Measurements from ENCODE around the gene INHBB. TPM values are rescaled to one million over a fixed set of nuclear protein-coding genes. Genes with fewer than 3 reads are reported as not detected.

Gene INHBB
- total and polyA plus RNA-seq, 2 of the 4 experiments (the other 2 are of a cell fraction), result 0.18 to 0.92 TPM

DNA sequence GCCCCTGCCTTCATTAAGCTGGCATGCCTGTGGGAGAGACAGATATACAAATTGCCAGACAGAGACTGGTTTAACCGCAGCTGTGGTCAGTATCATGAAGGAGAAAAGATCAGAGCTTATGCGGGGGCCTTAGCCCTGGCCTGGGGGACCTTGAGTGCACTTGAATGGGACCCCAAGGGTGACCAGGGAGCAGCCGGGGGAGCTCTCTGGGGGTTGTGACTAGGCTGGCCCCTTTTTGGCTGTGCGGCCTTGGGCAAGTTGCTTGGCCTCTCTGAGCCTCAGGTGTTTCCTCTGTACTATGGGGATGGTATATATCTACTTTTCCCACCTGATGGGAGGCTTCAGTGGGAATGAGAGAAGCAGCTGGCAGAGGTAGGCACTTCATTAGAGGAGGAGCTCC, 35.7 kb downstream of the INHBB start:
- BruUV-seq (replicated peaks), result no TSS peak
- no peak overlapping the region for H3K18ac ChIP-seq (ENCODE audit: low read depth, low read length)
- no peak overlapping the region for H2AK5ac ChIP-seq (ENCODE audit: low read depth, low read length)
- H4K5ac ChIP-seq (ENCODE audit: low read depth, low read length), result no peak overlapping the region
- H3K79me1 ChIP-seq (ENCODE audit: low read depth in 1 of 2, low read length in 2 of 2), result no peaks in the 10 kb centered on the region
- no peak overlapping the region for H2AFZ ChIP-seq (replicated peaks; ENCODE audit: low read length, poor library complexity)
- H3K9ac ChIP-seq (ENCODE audit: low read depth, low read length), result no peak overlapping the region
- intact Hi-C loops (cut with micrococcal nuclease), result no loop called here
- H3K36me3 ChIP-seq (ENCODE audit: control insufficient read depth, insufficient read depth, low read length), result no peaks in the 10 kb centered on the region
- ATAC-seq (ENCODE audit: low read depth) (no peak), DNase-seq (no peak)
- no peak overlapping the region for H3K4me3 ChIP-seq (ENCODE audit: insufficient read depth, low read depth, low read length)
- in situ Hi-C loops (cut with MboI; ENCODE audit: low sequenced_read_pairs), result no loop called here
- H3K23ac ChIP-seq (ENCODE audit: low read depth, low read length), result no peak overlapping the region
- H2BK20ac ChIP-seq (ENCODE audit: low read depth, low read length), result no peak overlapping the region
- TF ChIP-seq FOS (IDR thresholded peaks at IDR 0.05; ENCODE audit: low read depth, low read length) (no peak), NFE2L2 (IDR thresholded peaks at IDR 0.05; ENCODE audit: low read depth, low read length) (no peak), MXI1 (IDR thresholded peaks at IDR 0.05; ENCODE audit: borderline replicate concordance, low read depth, low read length) (no peak), POLR2A (IDR thresholded peaks at IDR 0.05; ENCODE audit: low read depth, low read length) (no peak), SMC3 (IDR thresholded peaks at IDR 0.05; ENCODE audit: low read depth, low read length) (no peak), MAFK (IDR thresholded peaks at IDR 0.05; ENCODE audit: low read depth, low read length) (no peak), RAD21 (IDR thresholded peaks at IDR 0.05; ENCODE audit: low read length) (no peak), MAZ (IDR thresholded peaks at IDR 0.05; ENCODE audit: borderline replicate concordance, low read depth, low read length) (no peak), RFX5 (IDR thresholded peaks at IDR 0.05; ENCODE audit: low read depth, low read length) (no peak), CEBPB (IDR thresholded peaks at IDR 0.05; ENCODE audit: low read depth, low read length) (no peak), BHLHE40 (IDR thresholded peaks at IDR 0.05; ENCODE audit: low read depth, low read length) (no peak)
- TF ChIP-seq, protein P1, sequence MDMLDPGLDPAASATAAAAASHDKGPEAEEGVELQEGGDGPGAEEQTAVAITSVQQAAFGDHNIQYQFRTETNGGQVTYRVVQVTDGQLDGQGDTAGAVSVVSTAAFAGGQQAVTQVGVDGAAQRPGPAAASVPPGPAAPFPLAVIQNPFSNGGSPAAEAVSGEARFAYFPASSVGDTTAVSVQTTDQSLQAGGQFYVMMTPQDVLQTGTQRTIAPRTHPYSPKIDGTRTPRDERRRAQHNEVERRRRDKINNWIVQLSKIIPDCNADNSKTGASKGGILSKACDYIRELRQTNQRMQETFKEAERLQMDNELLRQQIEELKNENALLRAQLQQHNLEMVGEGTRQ (IDR thresholded peaks at IDR 0.05; ENCODE audit: low read depth, low read length), result no peak
- TF ChIP-seq, protein P2, sequence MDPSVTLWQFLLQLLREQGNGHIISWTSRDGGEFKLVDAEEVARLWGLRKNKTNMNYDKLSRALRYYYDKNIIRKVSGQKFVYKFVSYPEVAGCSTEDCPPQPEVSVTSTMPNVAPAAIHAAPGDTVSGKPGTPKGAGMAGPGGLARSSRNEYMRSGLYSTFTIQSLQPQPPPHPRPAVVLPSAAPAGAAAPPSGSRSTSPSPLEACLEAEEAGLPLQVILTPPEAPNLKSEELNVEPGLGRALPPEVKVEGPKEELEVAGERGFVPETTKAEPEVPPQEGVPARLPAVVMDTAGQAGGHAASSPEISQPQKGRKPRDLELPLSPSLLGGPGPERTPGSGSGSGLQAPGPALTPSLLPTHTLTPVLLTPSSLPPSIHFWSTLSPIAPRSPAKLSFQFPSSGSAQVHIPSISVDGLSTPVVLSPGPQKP (IDR thresholded peaks at IDR 0.05; ENCODE audit: borderline replicate concordance, low read depth, low read length), result no peak
- no peak overlapping the region for H3K4ac ChIP-seq (ENCODE audit: low read depth, low read length)
- no peak overlapping the region for H2BK120ac ChIP-seq (ENCODE audit: low read depth, low read length)
- H3K4me2 ChIP-seq (ENCODE audit: low read depth, low read length), result no peak overlapping the region
- no peak overlapping the region for H2BK5ac ChIP-seq (ENCODE audit: low read depth, low read length, poor library complexity, severe bottlenecking)
- H2BK15ac ChIP-seq (ENCODE audit: low read depth, low read length), result no peak overlapping the region
- H4K91ac ChIP-seq (ENCODE audit: insufficient read depth, low read depth, low read length), result no peak overlapping the region
- H2AK9ac ChIP-seq (replicated peaks; ENCODE audit: low read depth, low read length, poor library complexity), result no peak overlapping the region
- H3K9me1 ChIP-seq (ENCODE audit: insufficient read depth, low read length), result peaks cover 3% of the 10 kb centered on the region; the same call in 1 of the 2 replicates
- no peak overlapping the region for H4K8ac ChIP-seq (ENCODE audit: low read depth in 2 of 2, low read length in 2 of 2)
- H3K27ac ChIP-seq (ENCODE audit: insufficient read depth, low read length), result no peak overlapping the region
- peaks cover 89% of the 10 kb centered on the region for H3K27me3 ChIP-seq (ENCODE audit: control insufficient read depth, insufficient read depth, low read length)
- no peak overlapping the region for H3K56ac ChIP-seq (ENCODE audit: extremely low read depth, insufficient read depth, low read length)
- no peak overlapping the region for H3K14ac ChIP-seq (replicated peaks; ENCODE audit: low read depth, low read length)
- no peaks in the 10 kb centered on the region for H3K4me1 ChIP-seq (ENCODE audit: control insufficient read depth, insufficient read depth, low read length)
- no peaks in the 10 kb centered on the region; the same call in none of the 2 replicates for H4K20me1 ChIP-seq (ENCODE audit: insufficient read depth, low read length)
- CTCF ChIA-PET, result no interaction called here
- dilution Hi-C loops (cut with HindIII; ENCODE audit: low sequenced_read_pairs, unreplicated experiment), result no loop called here
- POLR2A ChIA-PET (ENCODE audit: unreplicated experiment), result no interaction called here
- 60% methylated on average over 2 of the region's 4 CpGs; no CpG with 5 or more reads in 1 of the 2 experiments for WGBS, 2 experiments (ENCODE audit: extremely low coverage in 2 of 2, insufficient read length in 1 of 2)
- no peaks in the 10 kb centered on the region for H3K9me3 ChIP-seq (ENCODE audit: control insufficient read depth, insufficient read depth, low read length)

All from IMR-90 (cell line).